DOHH2 (cell line): ENCODE results near the gene OR13C8.

ENCODE experiments used
- H3F3A ChIP-seq: fragments of 200-600 bp; sonication (generic), shearing (Covaris generic); 2 replicates; pipeline ENCODE4 v1.6.0; 2016; ENCODE audit warnings: antibody characterized with exemption, mild to moderate bottlenecking; ENCODE audit not compliant: control insufficient read depth, insufficient read depth
- H3K27ac ChIP-seq: fragments of 200-600 bp; sonication (generic); 2 replicates; pipeline ENCODE4 v1.5.1; 2014; ENCODE audit warnings: low read depth, mild to moderate bottlenecking, low read length, moderate library complexity
- H3K27me3 ChIP-seq: fragments of 200-600 bp; sonication (generic); 2 replicates; pipeline ENCODE4 v1.6.1; 2014; ENCODE audit warnings: mild to moderate bottlenecking, low read length, mixed read lengths; ENCODE audit not compliant: control insufficient read depth
- H3K36me3 ChIP-seq: fragments of 200-600 bp; sonication (generic); 2 replicates; pipeline ENCODE4 v1.6.1; 2014; ENCODE audit warnings: mild to moderate bottlenecking, low read length, moderate library complexity, mixed read lengths; ENCODE audit not compliant: control insufficient read depth
- H3K4me1 ChIP-seq: fragments of 200-600 bp; sonication (generic); 2 replicates; pipeline ENCODE4 v1.6.1; 2014; ENCODE audit warnings: mild to moderate bottlenecking, low read length, mixed read lengths; ENCODE audit not compliant: control insufficient read depth
- H3K4me2 ChIP-seq: fragments of 200-600 bp; sonication (generic); 2 replicates; pipeline ENCODE4 v1.6.0; 2014; ENCODE audit warnings: mild to moderate bottlenecking, low read length, moderate library complexity
- H3K4me3 ChIP-seq: fragments of 200-600 bp; sonication (generic); 2 replicates; pipeline ENCODE4 v1.5.1; 2014; ENCODE audit warnings: mild to moderate bottlenecking, low read length, mixed read lengths
- H3K79me2 ChIP-seq: fragments of 200-600 bp; sonication (generic); 2 replicates; pipeline ENCODE4 v1.6.1; 2014; ENCODE audit warnings: mild to moderate bottlenecking, low read length, mixed read lengths; ENCODE audit not compliant: control insufficient read depth
- H3K9me2 ChIP-seq: fragments of 200-600 bp; sonication (generic); replicated peaks from 2 replicates; pipeline ENCODE4 v1.6.1; 2014; ENCODE audit warnings: mild to moderate bottlenecking, low read length, mixed read lengths; ENCODE audit not compliant: control insufficient read depth
- H3K9me3 ChIP-seq: fragments of 200-600 bp; sonication (generic); 2 replicates; pipeline ENCODE4 v1.6.1; 2014; ENCODE audit warnings: antibody characterized with exemption, low read length, mixed read lengths; ENCODE audit not compliant: control insufficient read depth, insufficient read depth
- H4K20me1 ChIP-seq: fragments of 200-600 bp; sonication (generic); 2 replicates; pipeline ENCODE4 v1.6.0; 2014; ENCODE audit warnings: low read depth, mild to moderate bottlenecking, antibody characterized with exemption, low read length, moderate library complexity; ENCODE audit not compliant: control insufficient read depth, insufficient read depth
- CTCF ChIP-seq: fragments of 200-600 bp; sonication (generic); IDR thresholded peaks from one replicate; pipeline ENCODE4 v1.5.1; 2014; ENCODE audit warnings: antibody characterized with exemption, mild to moderate bottlenecking, low read depth, low read length; ENCODE audit not compliant: poor library complexity, severe bottlenecking
- EZH2phosphoT487 ChIP-seq: fragments of 200-600 bp; sonication (generic); IDR thresholded peaks from 2 replicates; pipeline ENCODE4 v1.6.1; 2017; ENCODE audit warnings: borderline replicate concordance, mild to moderate bottlenecking, antibody characterized with exemption, low read length, moderate library complexity, mixed read lengths

The OR13C8 gene

GRCh38 chr9:104556830-104557634 is 11.9 kb upstream of the OR13C8 start:
- H3K9me3 ChIP-seq: no peaks in the 10 kb centered on the region
- no peaks in the 10 kb centered on the region for H3K9me2 ChIP-seq
- H3K4me2 ChIP-seq: no peak overlapping the region
- H3K27me3 ChIP-seq: no peaks in the 10 kb centered on the region
- TF ChIP-seq EZH2phosphoT487 (no peak), CTCF (no peak)
- no peak overlapping the region for H3K27ac ChIP-seq
- no peaks in the 10 kb centered on the region for H3K4me1 ChIP-seq
- H4K20me1 ChIP-seq: no peaks in the 10 kb centered on the region
- no peak overlapping the region for H3K4me3 ChIP-seq
- no peaks in the 10 kb centered on the region for H3K79me2 ChIP-seq
- H3K36me3 ChIP-seq: no peaks in the 10 kb centered on the region
- H3F3A ChIP-seq: no peaks in the 10 kb centered on the region

DNA sequence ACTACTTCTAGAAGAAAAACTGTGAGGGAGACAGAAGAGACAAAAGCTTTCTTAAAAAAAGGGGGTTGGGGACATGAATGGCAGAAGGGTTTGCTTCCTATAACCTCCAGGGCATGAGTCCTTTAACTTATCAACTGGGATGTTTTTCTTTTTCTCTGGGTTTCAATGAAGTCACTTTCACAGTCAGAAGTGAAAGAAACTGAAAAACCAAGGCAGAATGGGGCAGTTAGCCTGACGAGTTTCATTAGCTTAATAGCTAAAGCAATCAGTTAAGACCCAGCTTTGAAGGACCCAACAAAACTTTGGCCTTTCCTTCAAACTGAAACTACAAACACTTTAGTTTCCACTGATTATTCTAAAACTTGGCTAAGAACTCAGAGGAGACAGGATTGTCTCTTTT is 4.6 kb upstream of the OR13C8 start:
- Histone ChIP-seq H3K9me3 (no peaks in the 10 kb centered on the region), H3F3A (no peaks in the 10 kb centered on the region)

DNA sequence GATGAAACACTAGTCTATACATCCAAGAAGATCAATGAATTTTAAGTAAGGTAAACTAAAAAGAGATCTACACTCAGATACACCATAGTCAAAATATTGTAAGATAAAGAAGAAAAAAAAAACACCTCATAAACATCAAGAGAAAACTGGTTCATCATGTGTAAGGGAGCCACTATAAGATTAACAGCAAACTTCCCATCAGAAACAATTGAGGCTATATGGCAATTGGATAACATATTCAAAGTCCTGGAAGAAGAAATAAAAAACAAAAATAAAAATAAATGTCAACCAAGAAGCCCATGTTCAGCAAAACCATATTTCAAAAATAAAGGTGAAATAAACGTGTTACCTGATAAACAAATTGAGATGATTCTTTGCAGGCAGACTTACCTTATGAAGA is 3.6 kb downstream of the OR13C8 start:
- no peaks in the 10 kb centered on the region for H3K36me3 ChIP-seq
- H3F3A ChIP-seq: no peaks in the 10 kb centered on the region
- H3K4me3 ChIP-seq: no peak overlapping the region
- no peak overlapping the region for H3K27ac ChIP-seq
- no peaks in the 10 kb centered on the region for H3K4me1 ChIP-seq
- no peaks in the 10 kb centered on the region for H3K79me2 ChIP-seq
- TF ChIP-seq EZH2phosphoT487: no peak
- no peak for TF ChIP-seq CTCF
- H3K9me3 ChIP-seq: no peaks in the 10 kb centered on the region
- no peaks in the 10 kb centered on the region for H3K27me3 ChIP-seq
- H3K4me2 ChIP-seq: no peak overlapping the region
- no peaks in the 10 kb centered on the region for H4K20me1 ChIP-seq
- H3K9me2 ChIP-seq: no peaks in the 10 kb centered on the region

More for the DNA sequence above, 4.6 kb upstream of the OR13C8 start:
- TF ChIP-seq EZH2phosphoT487 (no peak), CTCF (no peak)
- Histone ChIP-seq H3K9me2 (no peaks in the 10 kb centered on the region), H4K20me1 (no peaks in the 10 kb centered on the region), H3K4me1 (no peaks in the 10 kb centered on the region), H3K4me2 (no peak overlapping the region), H3K27ac (no peak overlapping the region), H3K4me3 (no peak overlapping the region), H3K27me3 (no peaks in the 10 kb centered on the region), H3K79me2 (no peaks in the 10 kb centered on the region), H3K36me3 (no peaks in the 10 kb centered on the region)
